ENCODE data around the gene GEMIN2.

DNA sequence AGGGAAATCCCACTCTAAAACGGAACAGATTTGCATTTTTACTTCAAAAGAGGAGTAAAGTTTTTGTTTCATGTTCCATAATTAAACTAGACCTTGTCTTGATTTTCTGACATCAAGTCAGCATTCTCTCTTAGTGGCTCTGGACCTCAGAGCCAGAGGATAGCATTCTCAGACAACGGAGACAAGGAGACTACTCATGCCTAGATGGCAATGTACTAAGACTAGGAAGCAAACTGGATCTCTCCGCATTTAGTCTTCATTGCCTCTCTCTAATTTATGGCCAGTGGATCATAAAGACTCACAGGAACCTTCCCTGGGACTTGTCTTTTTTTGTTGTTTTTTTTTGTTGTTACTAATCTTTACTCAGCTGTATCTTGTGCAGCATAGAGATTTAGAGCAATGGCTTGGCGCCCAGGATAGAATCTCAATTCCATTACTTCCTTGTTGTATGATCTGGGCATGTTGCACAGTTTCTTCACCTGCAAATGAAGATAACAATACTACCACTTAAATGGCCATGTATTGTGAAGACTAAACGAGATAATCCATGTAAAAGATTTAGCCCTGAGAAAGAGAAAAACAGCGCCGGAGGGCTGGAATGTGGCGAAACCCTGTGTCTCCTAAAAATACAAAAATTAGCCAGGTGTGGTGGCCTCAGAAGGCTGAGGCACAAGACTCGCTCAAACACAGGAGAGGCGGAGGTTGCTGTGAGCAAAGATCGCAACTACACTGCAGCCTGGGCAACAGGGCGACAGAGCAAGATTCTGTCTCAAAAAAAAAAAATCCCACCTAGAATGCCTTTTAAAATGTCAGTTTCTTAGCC is 4.0 kb upstream of the GEMIN2 start:
- no peak for TF ChIP-seq CTCF (IDR thresholded peaks at IDR 0.05)
- no peak for TF ChIP-seq EZH2phosphoT487 (IDR thresholded peaks at IDR 0.05)
